Measurements from ENCODE around the gene THBS2.
"Not testable (repeated sequence)": the region's sequence is repeated elsewhere in the genome, so short reads cannot be mapped to it uniquely, and the experiment has no call there.

THBS2 gene

GRCh38 chr6:169210611-169211010 lies 43.0 kb downstream of the THBS2 start:
- no peak for DNase-seq (ENCODE audit: low spot score)

DNA sequence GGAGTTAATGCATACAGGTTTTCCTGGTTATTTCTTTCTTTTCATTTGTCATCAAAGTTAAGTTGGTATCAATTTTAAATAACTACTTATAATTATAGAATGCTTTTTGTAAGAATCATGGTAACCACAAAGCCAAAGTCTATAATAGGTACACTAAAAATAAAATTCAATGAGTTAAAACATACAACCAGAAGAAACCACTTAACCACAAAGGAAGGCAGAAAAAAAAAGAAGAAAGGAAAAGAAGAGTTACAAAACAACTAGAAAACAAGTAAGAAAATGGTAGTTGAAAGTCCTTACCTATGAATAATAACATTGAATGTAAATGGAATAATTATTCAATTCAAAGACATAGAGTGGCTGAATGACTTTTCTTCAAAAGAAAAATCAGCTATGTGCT lies 45.6 kb downstream of the THBS2 start:
- no peak for DNase-seq (ENCODE audit: low spot score)

DNA sequence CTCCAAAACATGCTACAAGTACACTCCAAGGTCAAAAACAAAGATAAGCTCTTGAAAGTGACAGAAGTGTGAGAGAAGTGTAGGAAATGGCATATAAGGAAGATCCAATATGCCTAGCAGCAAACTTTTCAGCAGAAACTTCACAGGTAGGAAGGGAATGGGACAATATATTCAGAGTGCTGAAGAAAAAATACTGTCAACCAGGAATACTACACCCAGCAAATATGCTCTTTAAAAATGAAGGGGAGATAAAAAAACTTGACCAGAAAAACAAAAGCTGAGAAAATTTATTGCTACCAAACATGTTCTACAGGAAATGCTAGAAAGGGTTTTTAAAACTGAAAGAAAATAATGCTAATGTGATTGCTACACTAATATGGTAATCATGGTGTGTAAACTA lies 46.2 kb downstream of the THBS2 start:
- no peak for DNase-seq (ENCODE audit: low spot score)

- no peak for DNase-seq (ENCODE audit: low spot score)
Observed at GRCh38 chr6:169205176-169206160, 48.2 kb downstream of the THBS2 start.

DNA sequence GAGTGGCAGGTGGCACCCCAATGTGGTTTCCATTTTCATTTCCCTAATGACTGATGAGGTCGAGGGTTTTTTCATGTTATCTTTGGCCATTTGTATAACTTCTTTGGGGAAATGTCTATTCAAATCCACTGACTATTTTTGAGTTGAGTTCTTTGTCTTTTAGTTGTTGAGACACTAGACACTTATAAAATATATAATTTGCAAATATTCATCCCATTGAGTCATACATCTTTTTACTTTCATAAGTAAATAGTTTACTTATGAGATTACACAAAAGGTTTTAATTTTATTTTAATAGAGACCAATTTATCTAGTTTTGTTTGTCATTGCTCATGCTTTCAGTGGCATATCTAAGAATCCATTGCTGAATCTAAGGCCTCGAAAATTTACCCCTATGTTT lies 49.5 kb downstream of the THBS2 start:
- no peak for DNase-seq (ENCODE audit: low spot score)

- no peak for DNase-seq (ENCODE audit: low spot score)
Observed at GRCh38 chr6:169201985-169202384, 51.7 kb downstream of the THBS2 start.

DNA sequence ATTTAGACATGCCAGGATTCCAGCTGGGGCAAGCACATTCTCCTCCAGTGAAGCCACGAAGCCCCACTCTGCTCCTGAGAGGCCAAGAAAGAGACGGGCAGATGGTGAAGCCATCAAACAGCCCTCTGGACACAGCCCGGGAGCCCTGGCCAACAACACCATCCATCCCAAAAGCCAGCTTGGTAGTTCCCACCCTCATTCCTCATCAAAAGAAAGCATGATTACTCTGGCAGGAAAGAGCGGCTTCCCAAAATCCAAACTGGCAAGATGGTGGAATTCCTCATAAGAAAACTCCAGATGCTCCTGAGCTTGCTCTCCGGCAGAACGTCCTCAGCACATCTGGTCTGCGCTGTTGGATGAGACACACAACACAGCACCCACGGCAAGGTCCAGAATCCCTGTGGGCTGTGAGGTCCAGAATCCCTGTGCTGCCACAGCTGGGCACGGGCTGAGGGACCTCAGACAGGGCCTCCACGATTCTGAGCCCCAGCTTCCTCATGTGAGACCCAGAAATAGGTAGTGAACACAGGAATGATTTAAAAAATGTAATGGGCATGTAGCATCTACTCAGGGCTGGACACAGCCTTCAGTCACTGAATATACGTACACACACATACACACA lies 52.6 kb downstream of the THBS2 start:
- no peak for DNase-seq (ENCODE audit: low spot score)

DNA sequence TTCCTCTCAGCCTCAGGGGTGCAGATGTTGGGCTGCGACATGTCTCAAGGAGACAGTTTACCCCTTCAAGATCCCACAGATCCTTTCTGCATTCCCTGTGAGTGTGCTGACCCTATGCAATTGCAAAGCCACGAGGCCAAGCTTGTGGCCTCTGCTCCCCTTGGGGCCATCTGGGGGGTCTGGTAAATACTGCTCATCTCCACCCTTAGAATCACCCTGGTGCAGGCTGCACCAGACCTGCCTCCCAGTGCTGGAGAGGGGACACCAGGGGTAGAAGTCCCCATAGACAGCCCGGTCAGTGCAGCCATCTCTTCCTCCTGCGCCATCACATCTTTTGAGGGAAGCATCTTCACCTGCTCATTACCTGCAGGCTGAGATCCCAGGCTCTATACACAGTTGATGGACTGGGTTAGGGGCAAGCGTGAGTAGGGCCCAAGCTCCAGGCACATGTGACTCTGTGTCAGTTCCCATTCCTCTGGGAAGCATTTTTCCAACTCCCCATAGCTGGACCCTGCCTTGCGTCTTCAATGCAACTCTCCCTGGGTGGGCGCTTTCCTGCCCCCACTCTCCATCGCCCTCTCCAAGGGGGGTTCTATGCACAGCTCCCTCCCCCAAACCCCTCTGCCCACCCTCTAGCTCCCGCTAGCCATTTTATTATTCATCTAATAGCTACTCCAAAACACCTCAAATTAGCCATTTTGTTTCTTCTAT lies 53.9 kb downstream of the THBS2 start:
- no peak for DNase-seq (ENCODE audit: low spot score)

DNA sequence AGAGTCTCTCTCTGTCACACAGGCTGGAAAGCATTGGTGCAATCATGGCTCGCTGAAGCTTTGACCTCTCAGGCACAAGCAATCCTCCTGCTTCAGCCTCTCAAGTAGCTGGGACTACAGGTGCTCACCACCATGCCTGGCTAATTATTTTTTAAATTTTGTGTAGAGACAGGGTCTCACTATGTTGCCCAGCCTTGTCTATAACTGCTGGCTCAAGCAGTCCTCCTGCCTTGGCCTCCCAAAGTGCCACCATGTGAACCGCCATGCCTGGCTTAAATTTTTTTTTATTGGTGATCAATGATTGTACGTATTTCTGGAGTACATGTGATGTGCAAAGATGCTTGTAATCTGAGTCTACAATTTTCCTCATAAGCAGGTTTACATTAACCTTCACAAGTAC lies 54.8 kb downstream of the THBS2 start:
- DNase-seq (ENCODE audit: low spot score) = no peak

DNA sequence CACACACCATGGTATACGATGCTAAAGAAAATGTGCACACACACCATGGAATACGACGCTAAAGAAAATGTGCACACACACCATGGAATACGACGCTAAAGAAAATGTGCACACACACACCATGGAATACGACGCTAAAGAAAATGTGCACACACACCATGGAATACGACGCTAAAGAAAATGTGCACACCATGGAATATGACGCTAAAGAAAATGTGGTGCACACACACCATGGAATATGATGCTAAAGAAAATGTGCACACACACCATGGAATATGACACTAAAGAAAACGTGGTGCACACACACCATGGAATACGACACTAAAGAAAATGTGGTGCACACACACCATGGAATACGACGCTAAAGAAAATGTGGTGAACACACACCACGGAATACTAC lies 55.7 kb downstream of the THBS2 start:
- not testable (repeated sequence) for DNase-seq (ENCODE audit: low spot score)

GRCh38 chr6:169196279-169196678 lies 57.4 kb downstream of the THBS2 start:
- DNase-seq (ENCODE audit: low spot score) = not testable (repeated sequence)

- DNase-seq (ENCODE audit: low spot score) = no peak
Observed at GRCh38 chr6:169194737-169195136, 58.9 kb downstream of the THBS2 start.

DNA sequence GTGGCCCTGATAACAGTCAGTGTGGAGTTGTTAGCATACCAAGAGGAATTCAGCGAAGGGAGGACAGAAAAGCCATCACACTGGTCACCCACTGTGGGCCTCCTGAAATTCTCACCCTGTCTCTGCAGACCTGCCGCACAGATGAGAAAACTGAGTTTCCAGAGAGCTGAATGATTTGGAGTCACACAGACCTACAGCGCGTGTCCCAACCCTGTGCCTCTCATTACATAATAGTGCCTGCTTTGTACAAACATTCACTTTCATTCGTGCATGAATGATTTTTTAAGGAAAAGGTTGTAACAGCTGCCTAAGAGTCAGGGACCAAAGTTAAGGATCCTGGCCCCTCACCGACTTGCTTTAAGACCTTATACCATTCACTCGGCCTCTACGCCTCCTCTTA lies 62.7 kb downstream of the THBS2 start:
- DNase-seq (ENCODE audit: low spot score) = no peak

- DNase-seq (ENCODE audit: low spot score) = no peak
Observed at GRCh38 chr6:169190144-169190584, 63.5 kb downstream of the THBS2 start.

DNA sequence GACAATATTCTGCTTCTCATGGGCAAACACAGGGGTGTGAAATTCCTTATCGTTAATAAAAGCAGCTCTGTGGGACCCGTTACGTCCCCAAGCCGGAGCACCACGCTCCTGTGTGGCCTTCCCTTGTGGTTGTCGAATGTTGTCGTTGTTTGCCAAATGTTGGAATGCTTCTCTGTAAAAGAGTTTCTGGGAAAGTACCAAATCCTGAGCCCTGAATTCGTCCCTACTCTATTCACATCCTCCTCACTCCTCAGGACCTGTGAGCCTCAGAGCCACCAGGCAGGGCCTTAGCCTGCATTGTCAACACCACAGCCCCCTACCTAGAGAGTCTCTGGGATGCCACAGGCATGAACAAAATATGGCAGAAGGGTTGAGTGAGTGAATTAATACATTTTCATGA lies 64.0 kb downstream of the THBS2 start:
- DNase-seq (ENCODE audit: low spot score) = no peak

DNA sequence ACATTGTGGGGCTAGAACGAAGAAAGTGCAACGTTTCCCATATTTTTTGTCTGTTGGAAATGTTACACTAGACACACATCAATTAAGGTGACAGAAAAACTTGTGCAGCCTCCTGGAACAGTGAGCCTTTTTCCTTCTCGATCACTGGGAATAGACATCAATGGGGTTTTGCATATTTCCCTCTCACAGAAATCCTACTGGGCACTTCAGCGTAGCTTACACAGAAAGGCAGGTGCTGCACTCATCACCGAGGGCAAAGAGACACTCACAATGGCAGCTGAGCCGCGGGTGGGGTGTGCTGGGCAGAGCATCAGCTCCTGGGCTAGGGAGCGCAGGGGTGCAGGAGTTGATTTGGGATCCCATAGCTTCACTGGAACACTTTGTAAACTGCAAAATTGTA lies 64.5 kb downstream of the THBS2 start:
- DNase-seq (ENCODE audit: low spot score) = no peak

DNA sequence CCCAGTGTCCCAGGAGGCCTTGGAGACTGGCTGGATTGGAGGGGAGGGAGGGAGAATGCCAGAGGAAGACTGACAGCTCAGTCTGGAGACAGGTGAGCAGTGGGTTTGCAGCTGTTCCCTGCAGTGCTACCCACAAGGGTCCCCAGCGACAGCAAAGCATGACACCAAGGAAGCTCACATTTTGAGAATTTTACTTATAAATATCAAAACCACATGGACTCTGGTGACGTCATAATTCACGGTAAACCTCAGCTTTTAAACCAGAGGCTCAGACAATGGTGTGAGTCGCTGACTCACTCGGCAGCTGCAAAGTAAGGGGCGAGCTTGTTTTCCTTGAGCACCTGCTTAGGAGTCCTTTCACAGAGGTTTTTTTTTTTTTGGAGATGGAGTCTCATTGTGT lies 65.2 kb downstream of the THBS2 start:
- DNase-seq (ENCODE audit: low spot score) = no peak

- DNase-seq (ENCODE audit: low spot score) = no peak
Observed at GRCh38 chr6:169188051-169188470, 65.6 kb downstream of the THBS2 start.

DNA sequence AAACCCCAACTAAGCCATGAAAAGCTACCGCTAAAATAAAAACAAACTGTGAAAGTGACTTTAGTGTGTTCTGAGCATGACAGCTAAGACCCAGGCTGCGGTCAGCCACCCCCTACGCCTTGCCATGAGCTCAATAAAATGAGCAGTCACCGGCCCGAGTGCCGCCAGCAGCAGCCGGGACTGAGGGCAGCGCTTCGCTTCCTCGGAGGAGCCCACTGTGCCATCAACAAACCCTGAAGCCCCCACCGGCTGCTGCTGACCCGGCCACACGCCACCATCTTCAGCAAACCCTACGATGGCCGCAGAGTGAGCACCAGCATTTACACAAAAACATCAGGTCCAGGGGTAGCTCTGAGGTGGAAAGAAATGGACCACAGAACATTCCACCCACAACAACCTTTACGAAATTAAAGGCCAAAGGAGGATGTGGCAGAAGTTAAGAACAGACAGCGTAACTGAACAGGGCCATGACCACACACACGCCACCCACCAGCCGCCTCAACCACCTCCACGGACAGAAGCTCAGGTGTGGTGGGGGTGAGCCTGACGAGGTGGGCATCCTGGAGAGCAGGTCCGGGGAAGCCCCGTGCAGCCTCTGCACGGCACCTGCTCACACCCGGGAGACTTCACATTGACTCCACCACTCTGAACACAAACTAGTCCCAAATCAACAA lies 67.0 kb downstream of the THBS2 start:
- DNase-seq (ENCODE audit: low spot score) = no peak

- DNase-seq (ENCODE audit: low spot score) = no peak
Observed at GRCh38 chr6:169185692-169186485, 67.8 kb downstream of the THBS2 start.

DNA sequence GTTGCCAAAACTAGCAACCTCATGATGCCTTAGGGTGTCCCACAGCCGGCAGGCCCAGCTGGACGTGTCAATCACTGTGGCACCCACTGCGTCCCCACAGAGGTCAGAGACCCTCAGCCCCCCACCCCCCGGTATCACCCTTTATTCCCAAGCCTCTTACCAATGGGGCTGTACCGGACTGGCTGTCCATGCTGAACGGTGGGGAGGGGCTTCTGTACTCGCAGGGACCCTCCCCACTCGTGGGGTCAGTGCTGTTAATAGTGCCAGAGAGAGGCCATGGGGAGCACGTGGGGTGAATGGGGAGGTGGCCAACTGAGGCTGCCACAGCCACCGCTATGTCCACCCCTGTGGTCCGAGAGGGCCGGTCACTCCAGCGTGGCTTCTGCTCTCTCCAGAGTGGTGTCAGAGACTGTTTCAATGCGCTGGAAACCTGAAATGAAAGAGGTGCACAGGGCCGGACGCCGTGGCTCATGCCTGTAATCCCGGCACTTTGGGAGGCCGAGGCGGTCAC lies 68.6 kb downstream of the THBS2 start:
- DNase-seq (ENCODE audit: low spot score) = no peak

Data from SW480 (cell line).